Liver (tissue), 9 donors: Measurements from ENCODE around the gene SPAG8. TPM values are rescaled to one million over a fixed set of nuclear protein-coding genes. Genes with fewer than 3 reads are reported as not detected.

ENCODE experiments used
- DNase-seq: peaks from one replicate; pipeline ENCODE4 v3.0.0-alpha.2; 2017; ENCODE audit warnings: low spot score
- H3K27ac ChIP-seq, 2 donors: one replicate each; pipeline ENCODE4 v1.7.0; 2013; ENCODE audit warnings: inconsistent platforms in 2 of 2, low read length in 2 of 2, control low read depth in 1 of 2, low read depth in 1 of 2, mild to moderate bottlenecking in 1 of 2
- H3K27me3 ChIP-seq, 4 donors: one replicate each; pipeline versions ENCODE4 v1.6.1 to v1.7.0; 2013; ENCODE audit warnings: low read length in 3 of 4, inconsistent platforms in 1 of 4, mild to moderate bottlenecking in 1 of 4, moderate library complexity in 1 of 4; ENCODE audit not compliant: control insufficient read depth in 4 of 4, insufficient read depth in 4 of 4
- H3K36me3 ChIP-seq, 4 donors: one replicate each; pipeline versions ENCODE4 v1.6.1 to v1.7.0; 2013; ENCODE audit warnings: low read length in 3 of 4, mild to moderate bottlenecking in 3 of 4, low read depth in 1 of 4, moderate library complexity in 1 of 4; ENCODE audit not compliant: control insufficient read depth in 4 of 4, insufficient read depth in 3 of 4
- H3K4me1 ChIP-seq, 4 donors: one replicate each; pipeline versions ENCODE4 v1.6.1 to v1.7.0; 2013; ENCODE audit warnings: low read length in 3 of 4, mild to moderate bottlenecking in 3 of 4, moderate library complexity in 1 of 4; ENCODE audit not compliant: control insufficient read depth in 4 of 4, insufficient read depth in 4 of 4
- H3K4me3 ChIP-seq, 3 donors: one replicate each; pipeline versions ENCODE4 v1.6.1 to v1.7.0; 2013; ENCODE audit warnings: low read length in 3 of 3, control low read depth in 1 of 3, low read depth in 1 of 3, mild to moderate bottlenecking in 1 of 3
- H3K9ac ChIP-seq, 2 donors: one replicate each; pipeline ENCODE4 v1.7.0; 2013; ENCODE audit warnings: low read length in 2 of 2, mild to moderate bottlenecking in 2 of 2, moderate library complexity in 2 of 2, control low read depth in 1 of 2, low read depth in 1 of 2
- H3K9me3 ChIP-seq, 4 donors: one replicate each; pipeline versions ENCODE4 v1.6.1 to v1.7.0; 2013; ENCODE audit warnings: low read length in 3 of 4; ENCODE audit not compliant: control insufficient read depth in 4 of 4
- CTCF ChIP-seq: fragments of 150-350 bp; IDR thresholded peaks from 2 replicates; pipeline ENCODE4 v1.5.1; 2017; ENCODE audit warnings: improper control_type of control experiment, low read depth, low read length; ENCODE audit not compliant: missing input control
- EGR1 ChIP-seq, 2 donors: IDR thresholded peaks; 2 replicates each; pipeline ENCODE4 v1.6.1; 2016 to 2018; ENCODE audit warnings: antibody characterized with exemption in 2 of 2, low read depth in 2 of 2
- FOXA2 ChIP-seq: IDR thresholded peaks from 2 replicates; pipeline ENCODE4 v1.6.1; 2016; ENCODE audit warnings: antibody characterized with exemption
- GABPA ChIP-seq, 2 donors: IDR thresholded peaks in 1 of 2; conservative IDR thresholded peaks in 1 of 2; 2 replicates each; pipeline ENCODE4 v1.6.1; 2016; ENCODE audit warnings: antibody characterized with exemption in 2 of 2, mild to moderate bottlenecking in 1 of 2, moderate library complexity in 1 of 2
- HNF4A ChIP-seq, 2 donors: conservative IDR thresholded peaks; 2 replicates each; pipeline ENCODE4 v1.6.1; 2016; ENCODE audit warnings: antibody characterized with exemption in 2 of 2, mild to moderate bottlenecking in 2 of 2
- JUND ChIP-seq, 2 donors: IDR thresholded peaks; 2 replicates each; pipeline ENCODE4 v1.6.1; 2016; ENCODE audit warnings: antibody characterized with exemption in 2 of 2
- RAD21 ChIP-seq, 2 donors: IDR thresholded peaks; 2 replicates each; pipeline ENCODE4 v1.6.1; 2016; ENCODE audit warnings: antibody characterized with exemption in 2 of 2, mild to moderate bottlenecking in 2 of 2
- REST ChIP-seq: IDR thresholded peaks from 2 replicates; pipeline ENCODE4 v1.6.1; 2016; ENCODE audit warnings: antibody characterized with exemption, mild to moderate bottlenecking
- RXRA ChIP-seq, 2 donors: IDR thresholded peaks; 2 replicates each; pipeline ENCODE4 v1.6.1; 2017 to 2018; ENCODE audit warnings: antibody characterized with exemption in 2 of 2, mild to moderate bottlenecking in 1 of 2
- SP1 ChIP-seq: IDR thresholded peaks from 2 replicates; pipeline ENCODE4 v1.6.1; 2018; ENCODE audit warnings: antibody characterized with exemption, mild to moderate bottlenecking
- TAF1 ChIP-seq: conservative IDR thresholded peaks from 2 replicates; pipeline ENCODE4 v1.6.1; 2016; ENCODE audit warnings: antibody characterized with exemption, mild to moderate bottlenecking
- YY1 ChIP-seq: IDR thresholded peaks from 2 replicates; pipeline ENCODE4 v1.6.1; 2016; ENCODE audit warnings: antibody characterized with exemption, mild to moderate bottlenecking
- ZBTB33 ChIP-seq: IDR thresholded peaks from 2 replicates; pipeline ENCODE4 v1.6.1; 2016; ENCODE audit warnings: antibody characterized with exemption
- WGBS: extraction: QIAGEN DNeasy Blood & Tissue Kit; methylation state at CpG from one replicate; pipeline ENCODE4 v1.1.7; 2013; 5-methylcytosine and 5-hydroxymethylcytosine counted together
- polyA plus RNA-seq, 2 donors: library from polyadenylated mRNA; stranded (reverse) in 1 of 2; unstranded in 1 of 2; fragments of 200-250 nt in 1 of 2; fragments of >200 nt in 1 of 2; fragmentation: Nextera tagmentation in 1 of 2; extraction: Ambion mirVana in 1 of 2; gene quantifications; one replicate each; pipeline versions ENCODE4 v1.2.1 to v1.2.3, GENCODE V29; 2013 to 2015
- total RNA-seq, 2 donors: library from RNA; depleted of rRNA; stranded (reverse); fragments of >200 nt; gene quantifications; one replicate each; pipeline ENCODE4 v1.2.3, GENCODE V29; 2014
- donor health status: healthy.
- donor health status: healthy.
- donor health status: healthy.
- donor health status: healthy.
- donor health status: healthy.

The SPAG8 gene
- total and polyA plus RNA-seq, 4 donors: 0.14 to 0.56 (median 0.19) TPM

GRCh38 chr9:35763181-35763580 is 48.9 kb downstream of the SPAG8 start:
- Histone ChIP-seq H3K4me3 (no peak overlapping the region), H3K27ac (no peak overlapping the region), H3K27me3 (no peaks in the 10 kb centered on the region), H3K36me3 (no peaks in the 10 kb centered on the region), H3K9ac (no peak overlapping the region), H3K9me3 (no peaks in the 10 kb centered on the region), H3K4me1 (peaks cover 4 to 9% (median 6%) of the 10 kb centered on the region in 4 donors)
- DNase-seq: no peak
- TF ChIP-seq EGR1 (IDR thresholded peaks at IDR 0.05; ENCODE audit: low read depth in 2 of 2) (no peak), ZBTB33 (no peak), CTCF (no peak), YY1 (no peak), RXRA (IDR thresholded peaks at IDR 0.05) (no peak), FOXA2 (no peak), SP1 (no peak), GABPA (IDR thresholded peaks at IDR 0.05 in 1 of 2, conservative IDR thresholded peaks at IDR 0.05 in 1 of 2) (no peak), JUND (IDR thresholded peaks at IDR 0.05) (no peak), RAD21 (IDR thresholded peaks at IDR 0.05) (no peak), REST (no peak)
- 94% methylated on average over 2 of the region's 2 CpGs for WGBS

- no peaks in the 10 kb centered on the region for H3K9me3 ChIP-seq
- WGBS: 73% methylated on average over 2 of the region's 2 CpGs
- TF ChIP-seq RAD21 (IDR thresholded peaks at IDR 0.05) (no peak), FOXA2 (no peak), SP1 (no peak), ZBTB33 (no peak), CTCF (no peak), EGR1 (IDR thresholded peaks at IDR 0.05; ENCODE audit: low read depth in 2 of 2) (no peak), JUND (IDR thresholded peaks at IDR 0.05) (no peak), GABPA (IDR thresholded peaks at IDR 0.05 in 1 of 2, conservative IDR thresholded peaks at IDR 0.05 in 1 of 2) (no peak), YY1 (no peak), RXRA (IDR thresholded peaks at IDR 0.05) (no peak), TAF1 (no peak), HNF4A (conservative IDR thresholded peaks at IDR 0.05) (no peak), REST (no peak)
- no peak overlapping the region for H3K27ac ChIP-seq
- H3K9ac ChIP-seq: no peak overlapping the region
- no peaks in the 10 kb centered on the region for H3K36me3 ChIP-seq
- H3K4me1 ChIP-seq: peaks cover 7 to 22% (median 12%) of the 10 kb centered on the region in 4 donors
- DNase-seq: no peak
- H3K4me3 ChIP-seq: no peak overlapping the region
- no peaks in the 10 kb centered on the region for H3K27me3 ChIP-seq
These were observed 51.4 kb downstream of the SPAG8 start for GRCh38 chr9:35760651-35761050.
